Fibroblast of skin of back (primary cell): ENCODE data around the gene DLGAP3.
"Not testable (repeated sequence)": the region's sequence is repeated elsewhere in the genome, so short reads cannot be mapped to it uniquely, and the experiment has no call there.

ENCODE experiments used
- DNase-seq: peaks from one replicate; pipeline ENCODE4 v3.0.0-alpha.2; 2013

The DLGAP3 gene

DNA sequence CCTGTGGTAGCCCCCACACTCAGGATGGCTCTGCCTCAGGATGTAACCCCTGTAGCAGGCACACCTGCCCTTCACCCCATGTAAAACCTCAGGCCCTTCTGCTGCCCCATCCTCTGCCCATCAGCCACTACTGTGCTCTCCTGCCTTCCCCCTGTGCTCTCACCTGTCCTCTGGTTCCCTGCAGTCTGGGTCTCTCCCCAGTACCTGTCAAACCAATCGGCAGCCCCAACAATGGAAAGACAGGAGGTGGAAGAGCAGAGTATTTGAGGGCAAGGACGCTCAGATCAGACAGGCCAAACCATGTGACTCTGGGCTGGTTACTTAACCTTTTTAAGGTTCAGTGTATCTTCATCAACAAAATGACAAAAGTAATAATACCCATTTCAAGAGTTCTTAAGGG, 100.8 kb downstream of the DLGAP3 start:
- DNase-seq, result no peak

DNA sequence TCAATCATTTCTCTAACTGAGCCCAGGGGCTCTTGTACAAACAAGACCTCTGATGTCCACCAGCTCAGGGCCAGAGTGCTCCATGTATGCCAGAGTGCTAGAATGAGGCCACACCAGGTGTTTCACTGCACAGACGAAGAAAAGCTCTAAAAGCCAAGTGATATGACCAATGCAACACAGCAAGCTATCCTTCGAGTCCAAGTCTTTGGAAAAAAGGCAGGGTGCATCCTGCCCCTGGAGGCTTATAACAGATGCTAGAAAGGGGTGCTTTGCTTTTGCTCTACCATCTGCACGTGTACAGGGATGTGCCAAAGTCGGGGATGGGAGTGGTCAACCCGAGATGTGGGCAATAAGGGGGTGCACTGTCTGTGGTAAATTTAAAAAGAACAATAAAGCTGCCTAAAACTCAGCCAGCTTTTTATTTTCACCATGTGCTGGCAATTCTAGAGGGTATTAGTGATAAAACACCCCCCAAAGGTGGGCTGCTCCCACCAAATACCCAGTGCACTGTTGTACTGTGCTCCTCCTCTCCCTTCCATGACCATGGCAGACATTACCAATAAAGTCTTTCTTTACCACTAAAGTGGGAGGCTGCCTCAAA, 102.0 kb downstream of the DLGAP3 start:
- no peak for DNase-seq

GRCh38 chr1:34825455-34826091, 103.9 kb downstream of the DLGAP3 start:
- no peak for DNase-seq

GRCh38 chr1:34824817-34825454, 104.5 kb downstream of the DLGAP3 start:
- no peak for DNase-seq

GRCh38 chr1:34822202-34822601, 107.2 kb downstream of the DLGAP3 start:
- DNase-seq, result no peak

GRCh38 chr1:34818862-34819261, 110.6 kb downstream of the DLGAP3 start:
- not testable (repeated sequence) for DNase-seq

DNA sequence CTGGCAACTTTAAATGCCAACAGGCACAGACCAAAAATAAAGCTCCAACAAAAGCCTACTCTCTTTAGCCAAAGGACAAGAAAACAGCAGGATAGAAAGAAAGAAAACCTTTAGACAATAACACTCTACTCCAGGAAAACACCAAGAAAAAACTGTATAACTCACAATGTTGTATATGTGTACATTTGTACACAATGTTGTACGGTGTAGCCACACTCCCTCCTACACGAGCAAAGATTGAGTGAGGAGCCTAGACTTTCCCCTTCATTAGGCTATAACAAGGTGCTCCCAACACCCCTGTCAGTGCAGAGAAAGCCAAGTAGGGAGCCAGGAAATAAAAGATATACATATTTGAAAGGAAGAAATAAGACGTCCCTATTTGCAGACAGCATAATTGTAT, 112.7 kb downstream of the DLGAP3 start:
- no peak for DNase-seq

DNA sequence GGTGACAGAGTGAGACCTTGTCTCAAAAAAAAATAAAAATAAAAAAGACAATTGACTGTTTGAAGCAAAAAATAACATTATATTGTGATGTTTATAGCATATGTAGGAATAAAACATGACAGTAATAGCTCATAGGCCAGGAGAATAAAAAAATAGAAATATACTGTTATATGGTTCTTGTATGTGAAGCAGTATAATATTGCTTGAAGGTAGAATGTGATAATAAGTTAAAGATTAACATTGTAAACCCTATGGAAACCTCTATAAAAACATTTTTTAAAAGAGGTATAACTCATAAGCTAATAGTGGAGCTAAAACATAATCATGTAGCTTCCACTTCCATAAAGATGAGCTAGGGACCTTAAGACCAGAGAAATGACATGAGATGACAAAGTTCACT, 113.1 kb downstream of the DLGAP3 start:
- DNase-seq, result no peak
